Endothelial cell of umbilical vein (primary cell): ENCODE measurements around the gene TNIK.

Source experiments
- EZH2 ChIP-seq: IDR thresholded peaks from 2 replicates; pipeline ENCODE4 v1.6.1; 2012; ENCODE audit warnings: borderline replicate concordance, low read depth, mild to moderate bottlenecking, moderate library complexity, low read length, inconsistent platforms; ENCODE audit not compliant: severe bottlenecking
- FOS ChIP-seq: IDR thresholded peaks from 2 replicates; pipeline ENCODE4 v1.6.1; 2011; ENCODE audit warnings: mild to moderate bottlenecking, low read length, moderate library complexity, borderline replicate concordance; ENCODE audit not compliant: insufficient read depth
- GATA2 ChIP-seq: IDR thresholded peaks from 2 replicates; pipeline ENCODE4 v1.7.0; 2011; ENCODE audit warnings: low read depth, mild to moderate bottlenecking, moderate library complexity, mixed read lengths, low read length; ENCODE audit not compliant: insufficient read length, insufficient read depth
- MYC ChIP-seq: IDR thresholded peaks from one replicate; pipeline ENCODE4 v1.6.1; 2011; ENCODE audit warnings: mild to moderate bottlenecking, low read depth, low read length
- POLR2A ChIP-seq: IDR thresholded peaks from 2 replicates; pipeline ENCODE4 v1.6.1; 2012; ENCODE audit warnings: low read depth, mild to moderate bottlenecking, control low read depth, low read length
- POLR2AphosphoS5 ChIP-seq: IDR thresholded peaks from 2 replicates; pipeline ENCODE4 v1.6.1; 2012; ENCODE audit warnings: low read depth, mild to moderate bottlenecking, control low read depth, low read length, moderate library complexity; ENCODE audit not compliant: insufficient read depth
- TF ChIP-seq, protein P1 (sequence below): IDR thresholded peaks from 2 replicates; pipeline ENCODE4 v1.6.1; 2011; ENCODE audit not compliant: insufficient read depth, insufficient read length
- TF ChIP-seq, protein P2 (sequence below), 2 donors: IDR thresholded peaks; 1 replicate in 1 of 2; 2 replicates in 1 of 2; pipeline ENCODE4 v1.5.1; 2011; ENCODE audit warnings: low read length in 2 of 2, mild to moderate bottlenecking in 2 of 2, moderate library complexity in 2 of 2, control low read depth in 1 of 2, inconsistent platforms in 1 of 2, low read depth in 1 of 2; ENCODE audit not compliant: insufficient read depth in 1 of 2; ENCODE audit errors: extremely low read depth in 1 of 2

DNA sequence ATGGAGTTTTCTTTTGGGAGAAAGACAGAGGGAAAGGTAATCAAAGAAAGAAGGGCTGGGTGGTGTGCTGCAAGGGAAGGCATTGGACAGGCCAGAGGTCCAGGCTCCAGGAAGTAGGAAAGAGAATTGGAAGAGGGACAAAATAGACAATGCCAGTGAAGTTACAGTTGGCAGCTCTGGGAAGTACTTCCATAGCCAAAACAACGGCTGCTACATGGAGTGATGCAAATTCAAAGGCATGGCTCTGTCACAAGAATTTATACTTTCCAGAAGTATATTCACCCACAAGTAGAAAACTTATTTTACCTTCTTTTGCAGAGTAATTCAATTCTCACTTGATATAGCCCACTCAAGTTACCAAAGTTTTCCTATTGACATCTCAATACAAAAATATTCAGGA is 191.5 kb downstream of the TNIK start:
- TF ChIP-seq MYC = no peak
- TF ChIP-seq, protein P1, sequence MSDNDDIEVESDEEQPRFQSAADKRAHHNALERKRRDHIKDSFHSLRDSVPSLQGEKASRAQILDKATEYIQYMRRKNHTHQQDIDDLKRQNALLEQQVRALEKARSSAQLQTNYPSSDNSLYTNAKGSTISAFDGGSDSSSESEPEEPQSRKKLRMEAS = no peak
- no peak for TF ChIP-seq POLR2A
- TF ChIP-seq FOS = no peak
- TF ChIP-seq, protein P2, sequence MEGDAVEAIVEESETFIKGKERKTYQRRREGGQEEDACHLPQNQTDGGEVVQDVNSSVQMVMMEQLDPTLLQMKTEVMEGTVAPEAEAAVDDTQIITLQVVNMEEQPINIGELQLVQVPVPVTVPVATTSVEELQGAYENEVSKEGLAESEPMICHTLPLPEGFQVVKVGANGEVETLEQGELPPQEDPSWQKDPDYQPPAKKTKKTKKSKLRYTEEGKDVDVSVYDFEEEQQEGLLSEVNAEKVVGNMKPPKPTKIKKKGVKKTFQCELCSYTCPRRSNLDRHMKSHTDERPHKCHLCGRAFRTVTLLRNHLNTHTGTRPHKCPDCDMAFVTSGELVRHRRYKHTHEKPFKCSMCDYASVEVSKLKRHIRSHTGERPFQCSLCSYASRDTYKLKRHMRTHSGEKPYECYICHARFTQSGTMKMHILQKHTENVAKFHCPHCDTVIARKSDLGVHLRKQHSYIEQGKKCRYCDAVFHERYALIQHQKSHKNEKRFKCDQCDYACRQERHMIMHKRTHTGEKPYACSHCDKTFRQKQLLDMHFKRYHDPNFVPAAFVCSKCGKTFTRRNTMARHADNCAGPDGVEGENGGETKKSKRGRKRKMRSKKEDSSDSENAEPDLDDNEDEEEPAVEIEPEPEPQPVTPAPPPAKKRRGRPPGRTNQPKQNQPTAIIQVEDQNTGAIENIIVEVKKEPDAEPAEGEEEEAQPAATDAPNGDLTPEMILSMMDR (IDR thresholded peaks at IDR 0.05; ENCODE audit: extremely low read depth in 1 of 2, insufficient read depth in 1 of 2, low read depth in 1 of 2, low read length in 2 of 2) = no peak
- no peak for TF ChIP-seq EZH2
- TF ChIP-seq POLR2AphosphoS5 = no peak
- TF ChIP-seq GATA2 = no peak
